ENCODE data around the gene DPP8. TPM values are rescaled to one million over a fixed set of nuclear protein-coding genes. Genes with fewer than 3 reads are reported as not detected.

DPP8 gene
- total and polyA plus RNA-seq, 4 donors = 5.5 to 22.7 (median 17.5) TPM

- TF ChIP-seq ATF3 (IDR thresholded peaks at IDR 0.05) = no peak
- no peak for TF ChIP-seq HNF4G (IDR thresholded peaks at IDR 0.05)
- no peak for TF ChIP-seq EGR1 (IDR thresholded peaks at IDR 0.05; ENCODE audit: low read depth in 2 of 2)
Measured at GRCh38 chr15:65547841-65548240, 30.4 kb upstream of the DPP8 start (continued).

- H3K36me3 ChIP-seq (ENCODE audit: control insufficient read depth in 4 of 4, insufficient read depth in 3 of 4, low read depth in 1 of 4, low read length in 3 of 4) = peaks cover 0 to 2% (median 0%) of the 10 kb centered on the region in 4 donors
- no peak overlapping the region for H3K9ac ChIP-seq (ENCODE audit: low read depth in 1 of 2, low read length in 2 of 2)
- WGBS = 92% methylated on average over 3 of the region's 3 CpGs
- no peak overlapping the region for H3K27ac ChIP-seq (ENCODE audit: low read depth in 1 of 2, low read length in 2 of 2)
- no peaks in the 10 kb centered on the region for H3K27me3 ChIP-seq (ENCODE audit: control insufficient read depth in 4 of 4, insufficient read depth in 4 of 4, low read length in 3 of 4)
- H3K4me3 ChIP-seq (ENCODE audit: low read depth in 1 of 3, low read length in 3 of 3) = no peak overlapping the region
- peaks cover 0 to 1% (median 0%) of the 10 kb centered on the region in 4 donors for H3K4me1 ChIP-seq (ENCODE audit: control insufficient read depth in 4 of 4, insufficient read depth in 4 of 4, low read length in 3 of 4)
- DNase-seq (ENCODE audit: low spot score) = no peak
- no peaks in the 10 kb centered on the region for H3K9me3 ChIP-seq (ENCODE audit: control insufficient read depth in 4 of 4, low read length in 3 of 4)
- TF ChIP-seq ZBTB33 (IDR thresholded peaks at IDR 0.05) (no peak), JUND (IDR thresholded peaks at IDR 0.05) (no peak), REST (IDR thresholded peaks at IDR 0.05) (no peak), MAX (IDR thresholded peaks at IDR 0.05) (no peak), RXRA (IDR thresholded peaks at IDR 0.05) (no peak), TAF1 (conservative IDR thresholded peaks at IDR 0.05) (no peak), HNF4G (IDR thresholded peaks at IDR 0.05) (no peak), ATF3 (IDR thresholded peaks at IDR 0.05) (no peak), YY1 (IDR thresholded peaks at IDR 0.05) (no peak), EGR1 (IDR thresholded peaks at IDR 0.05; ENCODE audit: low read depth in 2 of 2) (no peak), NR2F2 (IDR thresholded peaks at IDR 0.05) (no peak), CTCF (IDR thresholded peaks at IDR 0.05; ENCODE audit: low read depth, low read length, missing input control) (no peak), GABPA (IDR thresholded peaks at IDR 0.05 in 1 of 2, conservative IDR thresholded peaks at IDR 0.05 in 1 of 2) (no peak), HNF4A (conservative IDR thresholded peaks at IDR 0.05) (no peak), SP1 (IDR thresholded peaks at IDR 0.05) (no peak), RAD21 (IDR thresholded peaks at IDR 0.05) (no peak), FOXA2 (IDR thresholded peaks at IDR 0.05) (no peak)
Measured at GRCh38 chr15:65541231-65541820, 23.8 kb upstream of the DPP8 start.

Data from liver (tissue), 9 donors.